SJCRH30 (cell line): ENCODE results near the gene MYBPHL. TPM values are rescaled to one million over a fixed set of nuclear protein-coding genes. Genes with fewer than 3 reads are reported as not detected.
"Not testable (repeated sequence)": the region's sequence is repeated elsewhere in the genome, so short reads cannot be mapped to it uniquely, and the experiment has no call there.

ENCODE experiments used
- DNase-seq, 2 experiments: peaks; one replicate each; pipeline ENCODE4 v3.0.0-alpha.2; 2015 to 2020
- H3K27ac ChIP-seq: fragments of 250-450 bp; sonication (Bioruptor Pico); 2 replicates; pipeline ENCODE4 v1.5.1; 2020; ENCODE audit warnings: mild to moderate bottlenecking, moderate library complexity
- H3K27me3 ChIP-seq: fragments of 250-450 bp; sonication (Bioruptor Pico); 2 replicates; pipeline ENCODE4 v1.5.1; 2020; ENCODE audit warnings: mild to moderate bottlenecking, moderate library complexity
- H3K36me3 ChIP-seq: fragments of 250-450 bp; sonication (Bioruptor Pico); 2 replicates; pipeline ENCODE4 v1.5.1; 2020; ENCODE audit warnings: mild to moderate bottlenecking, moderate library complexity
- H3K4me1 ChIP-seq: fragments of 250-450 bp; sonication (Bioruptor Pico); 2 replicates; pipeline ENCODE4 v1.5.1; 2020; ENCODE audit warnings: mild to moderate bottlenecking, moderate library complexity
- H3K4me3 ChIP-seq: fragments of 250-450 bp; sonication (Bioruptor Pico); 2 replicates; pipeline ENCODE4 v1.5.1; 2020; ENCODE audit warnings: mild to moderate bottlenecking, moderate library complexity
- H3K9me3 ChIP-seq: fragments of 250-450 bp; sonication (Bioruptor Pico); replicated peaks from 2 replicates; pipeline ENCODE4 v1.5.1; 2020; ENCODE audit warnings: mild to moderate bottlenecking, moderate library complexity
- total RNA-seq: library from RNA; depleted of rRNA; stranded (reverse); fragments of >200 nt; shearing (Covaris generic); gene quantifications from 2 replicates; pipeline ENCODE4 v1.2.3, GENCODE V29; 2014

MYBPHL gene
- total RNA-seq, 1 experiment from 2014 or later = 5.8 TPM

- Histone ChIP-seq H3K4me3 (no peak overlapping the region), H3K27me3 (no peaks in the 10 kb centered on the region), H3K9me3 (no peaks in the 10 kb centered on the region), H3K4me1 (peaks cover 41% of the 10 kb centered on the region), H3K36me3 (no peaks in the 10 kb centered on the region), H3K27ac (peak overlapping the region; percentile 95)
- DNase-seq = peak; percentile 93 to 96
Observed at GRCh38 chr1:109296782-109297181, 10.0 kb downstream of the MYBPHL start.

GRCh38 chr1:109295712-109296415, 10.9 kb downstream of the MYBPHL start:
- Histone ChIP-seq H3K27ac (peak overlapping the region; percentile 95), H3K9me3 (no peaks in the 10 kb centered on the region), H3K4me3 (no peak overlapping the region), H3K27me3 (no peaks in the 10 kb centered on the region), H3K36me3 (no peaks in the 10 kb centered on the region), H3K4me1 (peaks cover 41% of the 10 kb centered on the region)
- no peak for DNase-seq

GRCh38 chr1:109294481-109294880, 12.3 kb downstream of the MYBPHL start:
- H3K9me3 ChIP-seq = no peaks in the 10 kb centered on the region
- no peak overlapping the region for H3K4me3 ChIP-seq
- no peaks in the 10 kb centered on the region for H3K27me3 ChIP-seq
- H3K27ac ChIP-seq = no peak overlapping the region
- DNase-seq = no peak
- peaks cover 33% of the 10 kb centered on the region for H3K4me1 ChIP-seq
- H3K36me3 ChIP-seq = no peaks in the 10 kb centered on the region

- Histone ChIP-seq H3K4me3 (no peak overlapping the region), H3K36me3 (no peaks in the 10 kb centered on the region), H3K27me3 (no peaks in the 10 kb centered on the region), H3K4me1 (peaks cover 18% of the 10 kb centered on the region), H3K27ac (no peak overlapping the region), H3K9me3 (no peaks in the 10 kb centered on the region)
- no peak for DNase-seq
Observed at GRCh38 chr1:109293026-109293425, 13.8 kb downstream of the MYBPHL start.

GRCh38 chr1:109292364-109292763, 14.4 kb downstream of the MYBPHL start:
- no peaks in the 10 kb centered on the region for H3K36me3 ChIP-seq
- DNase-seq = no peak
- H3K4me1 ChIP-seq = peaks cover 12% of the 10 kb centered on the region
- H3K4me3 ChIP-seq = no peak overlapping the region
- no peaks in the 10 kb centered on the region for H3K27me3 ChIP-seq
- H3K27ac ChIP-seq = no peak overlapping the region
- H3K9me3 ChIP-seq = no peaks in the 10 kb centered on the region

- 0 out of 2 replicates have a peak, but pooled peaks cover 2% of the 10 kb centered on the region for H3K4me1 ChIP-seq
Observed at GRCh38 chr1:109290998-109291397, 15.8 kb downstream of the MYBPHL start.

GRCh38 chr1:109290137-109290536, 16.7 kb downstream of the MYBPHL start:
- Histone ChIP-seq H3K27me3 (no peaks in the 10 kb centered on the region), H3K4me1 (no peaks in the 10 kb centered on the region), H3K4me3 (no peak overlapping the region), H3K9me3 (no peaks in the 10 kb centered on the region), H3K36me3 (no peaks in the 10 kb centered on the region), H3K27ac (no peak overlapping the region)
- no peak for DNase-seq

More at GRCh38 chr1:109290998-109291397, 15.8 kb downstream of the MYBPHL start:
- DNase-seq = no peak
- Histone ChIP-seq H3K36me3 (no peaks in the 10 kb centered on the region), H3K27me3 (no peaks in the 10 kb centered on the region), H3K27ac (no peak overlapping the region), H3K9me3 (no peaks in the 10 kb centered on the region), H3K4me3 (no peak overlapping the region)

GRCh38 chr1:109286762-109287161, 20.0 kb downstream of the MYBPHL start:
- not testable (repeated sequence) for H3K27me3 ChIP-seq, H3K36me3 ChIP-seq, H3K27ac ChIP-seq, H3K4me3 ChIP-seq, H3K9me3 ChIP-seq, H3K4me1 ChIP-seq, DNase-seq

GRCh38 chr1:109283748-109284600, 22.8 kb downstream of the MYBPHL start:
- H3K4me3 ChIP-seq = peak overlapping the region; percentile 70
- no peaks in the 10 kb centered on the region for H3K9me3 ChIP-seq
- 0 out of 2 replicates have a peak, but pooled peaks cover 3% of the 10 kb centered on the region for H3K36me3 ChIP-seq
- peaks cover 8% of the 10 kb centered on the region for H3K4me1 ChIP-seq
- no peak for DNase-seq
- no peaks in the 10 kb centered on the region for H3K27me3 ChIP-seq
- H3K27ac ChIP-seq = peak overlapping the region; percentile 77

- no peaks in the 10 kb centered on the region for H3K9me3 ChIP-seq
- H3K27ac ChIP-seq = peak within 1 kb of the TSS; percentile 77
- peaks cover 8% of the 10 kb centered on the region for H3K4me1 ChIP-seq
- peaks cover 8% of the 10 kb centered on the region; the same call in 1 of the 2 replicates for H3K36me3 ChIP-seq
- DNase-seq = peak; percentile 97 to 98
- no peaks in the 10 kb centered on the region for H3K27me3 ChIP-seq
- H3K4me3 ChIP-seq = peak within 1 kb of the TSS; percentile 70
Observed at GRCh38 chr1:109282952-109283747, 23.7 kb downstream of the MYBPHL start, which contains the start of gene PSRC1. TSS of gene PSRC1 (minus strand) at chr1:109283145.

- no peak for DNase-seq
- Histone ChIP-seq H3K27me3 (no peaks in the 10 kb centered on the region), H3K27ac (peak overlapping the region; percentile 77)
Observed at GRCh38 chr1:109282497-109282951, 24.3 kb downstream of the MYBPHL start.

GRCh38 chr1:109281680-109282496, 24.9 kb downstream of the MYBPHL start:
- no peak for DNase-seq
- H3K27me3 ChIP-seq = no peaks in the 10 kb centered on the region
- no peak overlapping the region; the same call in 1 of the 2 replicates for H3K27ac ChIP-seq

More at GRCh38 chr1:109282497-109282951, 24.3 kb downstream of the MYBPHL start:
- Histone ChIP-seq H3K4me3 (peak overlapping the region; percentile 70), H3K36me3 (peaks cover 10% of the 10 kb centered on the region; the same call in 1 of the 2 replicates), H3K9me3 (no peaks in the 10 kb centered on the region), H3K4me1 (peaks cover 8% of the 10 kb centered on the region)

GRCh38 chr1:109280862-109281261, 25.9 kb downstream of the MYBPHL start:
- no peak overlapping the region for H3K4me3 ChIP-seq
- H3K4me1 ChIP-seq = peaks cover 15% of the 10 kb centered on the region
- H3K36me3 ChIP-seq = peaks cover 10% of the 10 kb centered on the region; the same call in 1 of the 2 replicates
- no peak for DNase-seq
- no peak overlapping the region for H3K27ac ChIP-seq
- H3K9me3 ChIP-seq = no peaks in the 10 kb centered on the region
- H3K27me3 ChIP-seq = no peaks in the 10 kb centered on the region

More at GRCh38 chr1:109281680-109282496, 24.9 kb downstream of the MYBPHL start:
- H3K4me1 ChIP-seq = peaks cover 8% of the 10 kb centered on the region
- H3K4me3 ChIP-seq = peak overlapping the region; percentile 70
- H3K36me3 ChIP-seq = peaks cover 10% of the 10 kb centered on the region; the same call in 1 of the 2 replicates
- H3K9me3 ChIP-seq = no peaks in the 10 kb centered on the region
